GM10847 (cell line): ENCODE data around the gene NUP98.

ENCODE experiments used
- POLR2A ChIP-seq: IDR thresholded peaks from 2 replicates; pipeline ENCODE4 v1.6.1; 2011; ENCODE audit not compliant: insufficient read length; ENCODE audit errors: extremely low read depth

The NUP98 gene

GRCh38 chr11:3832816-3833215 is 35.5 kb upstream of the NUP98 start:
- no peak for TF ChIP-seq POLR2A

- TF ChIP-seq POLR2A: no peak
Measured at GRCh38 chr11:3831378-3832239, 34.3 kb upstream of the NUP98 start.

- no peak for TF ChIP-seq POLR2A
Measured at GRCh38 chr11:3830730-3831129, 33.4 kb upstream of the NUP98 start.

GRCh38 chr11:3830088-3830487 is 32.7 kb upstream of the NUP98 start:
- TF ChIP-seq POLR2A: no peak

DNA sequence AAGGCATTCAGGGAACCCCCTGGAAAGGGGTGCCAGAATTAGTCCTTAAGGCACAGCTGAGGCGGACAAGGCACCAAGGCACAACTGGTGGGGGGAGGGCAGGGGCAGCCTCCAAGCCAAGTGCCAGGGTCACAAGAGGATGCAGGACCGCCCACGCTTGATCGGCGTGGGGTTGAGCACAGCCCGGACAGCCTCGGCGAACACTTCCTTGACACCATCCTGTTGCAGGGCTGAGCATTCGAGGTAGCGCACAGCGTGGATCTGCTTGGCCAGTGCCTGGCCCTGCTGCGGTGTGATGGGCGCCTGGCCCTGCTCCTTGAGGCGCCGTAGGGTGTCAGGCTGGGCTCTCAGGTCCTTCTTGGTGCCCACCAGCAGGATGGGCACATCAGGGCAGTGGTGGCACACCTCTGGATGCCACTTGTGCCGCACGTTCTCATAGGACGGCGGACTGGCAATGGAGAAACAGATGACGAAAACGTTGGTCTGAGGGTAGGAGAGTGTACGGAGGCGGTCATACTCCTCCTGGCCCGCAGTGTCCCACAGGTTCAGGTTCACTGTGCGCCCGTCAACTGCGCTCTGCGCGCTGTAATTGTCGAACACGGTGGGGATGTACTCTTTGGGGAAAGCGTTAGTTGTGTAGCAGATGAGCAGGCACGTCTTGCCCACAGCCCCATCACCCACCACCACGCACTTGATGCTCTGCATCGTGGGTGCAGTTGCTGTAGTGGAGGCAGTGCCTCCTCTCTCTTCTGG is 30.3 kb upstream of the NUP98 start:
- TF ChIP-seq POLR2A: no peak

GRCh38 chr11:3826721-3827120 is 29.4 kb upstream of the NUP98 start:
- TF ChIP-seq POLR2A: no peak

GRCh38 chr11:3825473-3826154 is 28.3 kb upstream of the NUP98 start:
- no peak for TF ChIP-seq POLR2A

- TF ChIP-seq POLR2A: no peak
Measured at GRCh38 chr11:3824714-3825472, 27.5 kb upstream of the NUP98 start.

DNA sequence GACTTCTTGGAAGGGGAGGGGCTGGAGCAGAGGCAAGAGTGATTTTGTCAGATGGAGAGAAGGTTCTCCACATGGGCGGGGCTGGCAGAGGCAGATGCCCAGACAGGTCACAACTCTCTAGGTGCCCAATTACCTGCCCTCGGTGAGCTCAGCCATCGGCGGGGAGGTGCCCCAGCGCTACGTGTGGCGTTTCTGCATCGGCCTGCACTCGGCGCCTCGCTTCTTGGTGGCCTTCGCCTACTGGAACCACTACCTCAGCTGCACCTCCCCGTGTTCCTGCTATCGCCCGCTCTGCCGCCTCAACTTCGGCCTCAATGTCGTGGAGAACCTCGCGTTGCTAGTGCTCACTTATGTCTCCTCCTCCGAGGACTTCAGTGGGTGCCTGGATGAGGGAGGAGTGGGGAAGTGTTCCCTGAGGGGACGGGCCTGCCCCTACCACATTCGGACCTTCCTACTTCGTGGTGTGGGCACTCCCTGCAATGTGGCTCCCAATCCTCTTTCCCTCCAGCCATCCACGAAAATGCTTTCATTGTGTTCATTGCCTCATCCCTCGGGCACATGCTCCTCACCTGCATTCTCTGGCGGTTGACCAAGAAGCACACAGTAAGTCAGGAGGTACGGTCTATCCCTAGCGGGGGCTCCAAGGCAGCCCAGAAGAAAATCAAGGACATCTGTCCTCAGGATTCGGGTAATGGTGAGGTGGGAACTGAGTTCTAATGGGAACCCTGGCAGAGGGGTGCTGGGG is 26.6 kb upstream of the NUP98 start:
- no peak for TF ChIP-seq POLR2A

DNA sequence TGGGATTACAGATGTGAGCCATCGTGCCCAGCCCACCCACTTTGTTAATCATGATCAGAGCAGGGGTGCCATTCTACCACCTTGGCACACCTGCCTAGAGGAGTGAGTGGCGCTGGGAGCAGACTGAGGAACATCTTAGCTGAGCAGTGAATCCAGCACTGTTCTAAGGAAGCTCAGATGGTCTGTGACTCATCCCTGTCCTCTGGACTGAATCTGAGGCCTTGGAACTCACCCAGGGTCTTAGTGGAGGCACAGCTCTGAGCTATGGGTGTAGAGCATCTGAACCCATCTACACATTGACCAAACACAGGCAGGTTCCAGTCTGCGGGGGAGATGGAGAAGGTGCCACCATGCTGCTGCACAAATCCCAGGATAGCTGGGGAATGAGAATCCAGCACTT is 25.9 kb upstream of the NUP98 start:
- no peak for TF ChIP-seq POLR2A

DNA sequence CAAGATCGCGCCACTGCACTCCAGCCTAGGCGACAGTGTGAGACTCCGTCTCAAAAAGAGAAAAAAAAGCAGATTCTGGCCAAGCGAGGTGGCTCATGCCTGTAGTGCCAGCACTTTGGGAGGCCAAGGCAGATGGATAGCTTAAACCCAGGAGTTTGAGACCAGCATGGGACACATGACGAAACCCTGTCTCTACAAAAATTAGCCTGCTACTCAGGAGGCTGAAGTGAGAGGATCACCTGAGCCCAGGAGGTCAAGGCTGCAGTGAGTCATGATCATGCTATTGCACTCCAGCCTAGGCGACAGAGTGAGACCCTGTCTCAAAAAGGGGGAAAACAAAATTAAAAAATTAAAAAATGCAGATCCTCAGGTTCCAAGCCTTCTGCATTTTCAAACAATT is 25.0 kb upstream of the NUP98 start:
- no peak for TF ChIP-seq POLR2A

GRCh38 chr11:3820971-3821370 is 23.6 kb upstream of the NUP98 start:
- no peak for TF ChIP-seq POLR2A

DNA sequence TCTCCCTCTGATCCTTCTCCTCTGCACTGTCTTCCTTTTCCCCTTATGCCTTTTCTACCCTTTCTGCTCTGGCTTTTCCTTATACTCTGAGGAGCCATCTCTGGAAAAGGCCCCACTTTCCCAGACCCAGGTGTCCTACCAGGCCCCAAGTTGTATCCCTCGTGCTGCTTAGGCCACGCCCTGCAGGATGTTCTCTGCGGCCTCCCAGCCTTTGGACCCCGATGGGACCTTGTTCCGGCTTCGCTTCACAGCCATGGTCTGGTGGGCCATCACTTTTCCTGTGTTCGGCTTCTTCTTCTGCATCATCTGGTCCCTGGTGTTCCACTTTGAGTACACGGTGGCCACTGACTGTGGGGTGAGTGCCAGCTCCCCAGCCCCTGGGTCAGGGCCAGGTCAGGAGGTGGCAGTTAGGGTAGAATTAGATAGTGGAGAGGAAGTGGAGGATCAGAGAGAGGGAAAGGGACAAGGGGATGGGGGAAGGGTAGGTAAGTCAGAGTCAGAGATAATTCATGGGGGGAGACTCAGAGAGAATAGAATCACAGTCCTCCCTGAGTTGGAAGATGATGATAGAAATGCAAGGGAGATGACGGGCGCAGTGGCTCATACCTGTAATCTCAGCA is 19.9 kb upstream of the NUP98 start:
- TF ChIP-seq POLR2A: no peak

- no peak for TF ChIP-seq POLR2A
Measured at GRCh38 chr11:3816673-3817072, 19.3 kb upstream of the NUP98 start.

- no peak for TF ChIP-seq POLR2A
Measured at GRCh38 chr11:3815845-3816244, 18.5 kb upstream of the NUP98 start.

- no peak for TF ChIP-seq POLR2A
Measured at GRCh38 chr11:3810951-3811350, 13.6 kb upstream of the NUP98 start.
